Activated T-cell treated with anti-CD3 and anti-CD28 coated beads, Interleukin-2, amount 50 U/mL, for 72 hours (primary cell): ENCODE measurements around the gene ZNF169. TPM values are rescaled to one million over a fixed set of nuclear protein-coding genes. Genes with fewer than 3 reads are reported as not detected.
"Not testable (repeated sequence)": the region's sequence is repeated elsewhere in the genome, so short reads cannot be mapped to it uniquely, and the experiment has no call there.

Source experiments
- ATAC-seq, 2 donors: fragments of 150-1000 bp; cut with Tn5 transposase; replicated peaks in 1 of 2; 2 replicates each; pipeline ENCODE4 v1.10.0; 2021; ENCODE audit warnings: moderate library complexity in 2 of 2, mild to moderate bottlenecking in 1 of 2
- DNase-seq, 2 donors: peaks; one replicate each; pipeline ENCODE4 v3.0.0; 2021 to 2022; ENCODE audit warnings: mixed read lengths in 1 of 2
- H3K27ac Mint-ChIP-seq: one replicate; pipeline ENCODE4 v1.8.0; 2022; ENCODE audit warnings: mild to moderate bottlenecking, moderate library complexity, mixed read lengths
- H3K27me3 Mint-ChIP-seq: one replicate; pipeline ENCODE4 v1.8.0; 2022; ENCODE audit warnings: low read depth, mixed read lengths
- H3K36me3 Mint-ChIP-seq, 2 donors: one replicate each; pipeline ENCODE4 v1.8.0; 2022; ENCODE audit warnings: mixed read lengths in 2 of 2, mild to moderate bottlenecking in 1 of 2; ENCODE audit not compliant: insufficient read depth in 2 of 2
- H3K4me1 Mint-ChIP-seq: one replicate; pipeline ENCODE4 v1.8.0; 2022; ENCODE audit warnings: low read depth, mixed read lengths
- H3K4me3 Mint-ChIP-seq, 2 donors: one replicate each; pipeline ENCODE4 v1.8.0; 2022; ENCODE audit warnings: mild to moderate bottlenecking in 2 of 2, mixed read lengths in 2 of 2, moderate library complexity in 2 of 2
- H3K9me3 Mint-ChIP-seq, 2 donors: one replicate each; pipeline ENCODE4 v1.8.0; 2022; ENCODE audit warnings: mixed read lengths in 2 of 2
- total RNA-seq, 2 donors: library from RNA; stranded (reverse); gene quantifications; one replicate each; pipeline ENCODE4 v1.2.3, GENCODE V29; 2022

ZNF169 gene
- 1 to 10 TPM; 5.0 to 6.4 TPM for total RNA-seq

DNA sequence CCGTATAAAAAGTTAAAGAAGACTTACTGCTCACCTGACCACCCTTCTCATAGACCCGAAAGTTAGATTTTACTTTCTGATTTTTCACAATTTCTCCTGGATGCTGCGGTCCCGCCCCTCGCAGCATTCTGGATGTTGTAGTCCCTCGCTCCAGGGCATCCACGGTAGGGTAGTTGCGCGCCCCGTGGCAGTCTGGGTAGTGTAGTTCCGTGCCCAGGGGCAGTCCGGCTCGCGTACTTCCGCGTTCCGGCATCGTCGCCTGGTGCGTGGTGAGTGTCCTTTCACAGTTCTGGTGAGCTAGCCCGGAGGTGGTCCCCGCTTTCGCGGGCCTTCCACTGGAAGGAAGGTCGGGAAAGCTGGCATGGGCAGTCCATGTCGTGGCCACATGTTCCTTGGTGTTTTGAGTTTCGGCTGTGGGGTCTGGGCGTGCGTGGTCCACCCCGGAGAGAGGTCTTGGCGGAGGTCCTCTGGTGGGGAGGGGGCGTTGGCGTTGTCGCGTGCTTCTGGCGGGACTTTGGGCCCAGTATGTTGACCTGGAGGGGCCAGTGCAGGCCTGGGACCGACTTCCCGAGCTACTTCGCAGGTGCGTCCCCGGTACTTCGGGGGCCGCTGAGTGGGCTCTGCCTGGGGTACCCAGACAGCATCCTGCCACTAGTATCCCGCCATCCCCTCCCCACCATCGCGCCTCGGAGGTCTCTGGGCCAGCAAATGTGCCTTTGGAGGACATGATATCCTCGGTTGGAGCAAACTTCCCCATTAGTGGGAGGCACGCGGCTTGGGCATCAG, at the start of gene ZNF169:
TSS of gene ZNF169 (plus strand) at position 222 of the 786 bp plus-strand sequence. CDS start 19,515 bp downstream, outside the sequence.
- no peaks in the 10 kb centered on the region for H3K9me3 Mint-ChIP-seq
- H3K27ac Mint-ChIP-seq, result peak within 1 kb of the TSS; percentile 99
- peak; percentile 100 for ATAC-seq
- DNase-seq, result peak; percentile 92
- H3K27me3 Mint-ChIP-seq, result peaks cover 10% of the 10 kb centered on the region
- H3K4me1 Mint-ChIP-seq, result peaks cover 35% of the 10 kb centered on the region
- peak within 1 kb of the TSS; percentile 99 for H3K4me3 Mint-ChIP-seq
- H3K36me3 Mint-ChIP-seq, result peaks cover 4 to 12% of the 10 kb centered on the region in 2 donors

DNA sequence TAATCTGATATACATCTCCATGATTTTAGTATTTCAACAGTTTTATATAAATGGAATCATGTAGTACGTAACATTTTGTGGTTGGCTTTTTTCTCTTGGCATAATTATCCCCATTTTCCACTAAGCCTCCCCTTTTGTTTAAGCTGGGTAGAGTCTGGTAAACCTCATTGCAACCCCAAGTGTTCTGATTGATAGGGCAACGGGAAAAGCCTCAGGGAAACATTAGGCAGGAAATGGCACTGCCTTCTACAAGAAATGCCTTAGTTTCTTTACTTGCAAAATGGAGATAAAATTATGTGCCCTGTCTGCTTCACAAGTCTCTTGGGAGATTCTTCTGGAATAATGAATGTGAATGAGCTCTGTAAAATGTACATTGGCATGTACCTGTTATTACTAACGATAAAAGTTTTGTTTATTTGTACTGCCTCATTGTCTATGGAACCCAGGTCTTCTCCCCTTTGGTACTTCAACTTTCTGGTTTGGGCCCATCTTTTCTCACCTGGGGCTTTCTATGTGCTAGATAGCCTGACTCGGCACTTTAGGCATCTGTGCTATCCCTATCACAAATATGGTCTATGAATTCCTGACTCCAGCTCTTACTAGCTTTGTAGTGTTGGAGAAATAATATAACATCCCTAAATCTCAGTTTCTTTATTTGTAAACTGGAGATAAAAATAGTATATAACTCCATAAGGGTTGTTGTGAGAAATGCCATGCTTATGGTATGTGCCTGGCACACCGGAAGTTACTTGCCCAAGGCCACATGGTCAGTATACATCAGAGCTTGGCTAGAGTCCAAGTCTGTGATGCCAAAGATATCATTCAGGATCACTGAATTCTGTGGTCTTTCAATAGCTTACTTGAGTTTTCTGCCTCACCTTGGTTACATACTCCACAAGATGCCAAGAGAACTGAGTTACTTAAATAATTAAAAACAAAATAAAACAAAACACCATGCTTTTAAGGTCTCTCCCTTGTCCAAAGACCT, 48.2 kb upstream of the ZNF169 start:
- ATAC-seq, result no peak
- H3K9me3 Mint-ChIP-seq, result no peaks in the 10 kb centered on the region
- H3K4me1 Mint-ChIP-seq, result peaks cover 5% of the 10 kb centered on the region
- H3K36me3 Mint-ChIP-seq, result no peaks in the 10 kb centered on the region
- no peak overlapping the region for H3K27ac Mint-ChIP-seq
- peaks cover 6% of the 10 kb centered on the region for H3K27me3 Mint-ChIP-seq
- DNase-seq, result no peak
- H3K4me3 Mint-ChIP-seq, result no peak overlapping the region

DNA sequence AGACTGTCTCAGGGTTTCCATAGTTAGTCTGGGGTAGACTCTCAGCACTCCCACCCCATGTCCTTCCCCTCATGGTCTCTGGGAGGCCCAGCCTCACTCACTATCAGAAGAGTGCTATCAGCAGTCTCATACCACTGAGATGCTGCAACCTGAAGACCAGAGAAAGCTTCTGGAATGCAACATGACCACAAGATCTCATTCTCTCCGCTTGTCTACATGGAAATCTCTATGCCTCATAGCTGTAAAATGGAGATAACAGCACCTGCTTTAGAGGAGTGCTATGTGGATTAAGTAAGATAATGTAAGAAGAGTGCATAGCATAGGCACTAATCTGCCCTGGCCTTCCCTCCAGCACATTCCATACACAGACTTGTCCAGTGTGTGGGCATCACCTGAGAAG, 47.0 kb upstream of the ZNF169 start:
- ATAC-seq (no peak), DNase-seq (no peak)
- Mint-ChIP-seq H3K4me3 (no peak overlapping the region), H3K4me1 (peaks cover 5% of the 10 kb centered on the region), H3K27ac (no peak overlapping the region), H3K36me3 (no peaks in the 10 kb centered on the region), H3K9me3 (no peaks in the 10 kb centered on the region), H3K27me3 (peaks cover 6% of the 10 kb centered on the region)

DNA sequence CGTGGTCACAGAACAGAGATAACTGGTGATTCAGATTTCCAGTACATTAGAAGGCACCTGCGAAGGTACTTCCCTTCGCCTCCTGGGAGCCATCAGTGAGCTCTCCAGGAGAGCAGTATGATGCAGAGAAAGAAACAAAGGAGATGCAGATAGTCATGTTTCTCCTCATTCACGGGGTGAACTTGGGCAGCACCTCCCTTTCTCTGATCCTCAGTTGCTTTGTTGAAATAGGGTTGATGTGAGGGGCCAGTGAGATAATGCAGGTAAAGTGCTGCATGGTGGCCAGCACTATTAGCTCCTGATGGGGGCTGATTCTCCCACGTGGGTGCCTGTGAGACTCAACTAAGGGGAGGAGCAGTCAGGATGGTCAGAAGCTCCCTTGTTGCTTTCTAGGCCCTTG, 46.6 kb upstream of the ZNF169 start:
- peaks cover 7% of the 10 kb centered on the region for H3K27me3 Mint-ChIP-seq
- H3K4me1 Mint-ChIP-seq, result peaks cover 5% of the 10 kb centered on the region
- no peak overlapping the region for H3K27ac Mint-ChIP-seq
- H3K36me3 Mint-ChIP-seq, result no peaks in the 10 kb centered on the region
- no peak overlapping the region for H3K4me3 Mint-ChIP-seq
- ATAC-seq (no peak), DNase-seq (no peak)
- H3K9me3 Mint-ChIP-seq, result no peaks in the 10 kb centered on the region

DNA sequence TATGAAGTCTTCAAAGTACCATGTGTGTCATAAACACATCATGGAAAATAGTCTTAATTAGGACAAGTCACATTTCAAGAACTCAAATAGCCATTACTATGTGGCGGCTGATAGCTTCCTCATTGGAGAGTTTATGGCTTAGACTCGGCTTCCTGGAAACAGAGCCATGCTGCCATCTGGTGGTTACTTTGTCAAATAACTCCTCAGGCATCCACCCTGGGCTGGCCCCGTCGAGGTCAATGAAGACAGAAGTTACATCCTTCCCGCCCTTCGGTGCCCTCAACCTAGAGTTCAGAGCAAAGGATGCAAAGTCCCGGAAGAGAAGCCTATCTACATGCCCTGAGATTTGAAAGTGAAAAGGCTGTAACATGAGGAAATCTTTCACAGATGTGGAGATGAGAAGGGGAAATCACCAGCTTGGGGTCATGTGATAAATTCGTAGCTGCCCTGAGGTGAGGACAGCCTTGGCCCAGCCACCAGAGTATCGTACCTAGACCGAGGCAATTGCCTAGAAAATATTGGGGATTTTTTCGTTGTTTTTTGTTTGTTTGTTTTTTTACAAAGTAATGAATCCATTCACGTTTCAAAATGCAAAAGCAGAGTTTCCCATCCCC, 45.5 kb upstream of the ZNF169 start:
- Mint-ChIP-seq H3K9me3 (no peaks in the 10 kb centered on the region), H3K27me3 (peaks cover 15% of the 10 kb centered on the region), H3K27ac (no peak overlapping the region), H3K36me3 (no peaks in the 10 kb centered on the region), H3K4me1 (peaks cover 5% of the 10 kb centered on the region), H3K4me3 (peak overlapping the region; percentile 57 to 77)
- ATAC-seq, result peak; percentile 98
- DNase-seq, result peak; percentile 70 to 81

DNA sequence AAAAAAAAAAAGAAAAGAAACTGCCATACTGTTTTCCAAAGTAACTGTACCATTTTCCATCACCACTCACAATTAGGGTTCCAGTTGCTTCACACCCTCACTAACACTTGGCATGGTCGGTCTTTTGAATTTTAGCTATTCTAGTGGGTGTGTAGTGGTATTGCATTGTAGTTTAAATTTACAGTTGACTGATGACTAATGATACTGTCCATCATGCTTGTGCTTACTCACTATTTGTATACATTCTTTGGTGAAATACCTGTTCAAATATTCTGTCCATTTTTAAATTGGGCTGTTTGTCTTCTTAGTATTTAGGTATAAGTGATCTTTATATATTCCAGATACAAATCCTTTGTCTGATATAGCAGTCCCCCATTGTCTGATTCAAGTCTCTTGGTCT, 36.2 kb upstream of the ZNF169 start:
- DNase-seq (no peak), ATAC-seq (no peak)
- H3K9me3 Mint-ChIP-seq, result peaks cover 1 to 2% of the 10 kb centered on the region in 2 donors
- H3K27ac Mint-ChIP-seq, result no peak overlapping the region
- no peak overlapping the region for H3K4me3 Mint-ChIP-seq
- no peaks in the 10 kb centered on the region for H3K4me1 Mint-ChIP-seq
- peaks cover 22% of the 10 kb centered on the region for H3K27me3 Mint-ChIP-seq
- H3K36me3 Mint-ChIP-seq, result peaks cover 0 to 1% of the 10 kb centered on the region in 2 donors

DNA sequence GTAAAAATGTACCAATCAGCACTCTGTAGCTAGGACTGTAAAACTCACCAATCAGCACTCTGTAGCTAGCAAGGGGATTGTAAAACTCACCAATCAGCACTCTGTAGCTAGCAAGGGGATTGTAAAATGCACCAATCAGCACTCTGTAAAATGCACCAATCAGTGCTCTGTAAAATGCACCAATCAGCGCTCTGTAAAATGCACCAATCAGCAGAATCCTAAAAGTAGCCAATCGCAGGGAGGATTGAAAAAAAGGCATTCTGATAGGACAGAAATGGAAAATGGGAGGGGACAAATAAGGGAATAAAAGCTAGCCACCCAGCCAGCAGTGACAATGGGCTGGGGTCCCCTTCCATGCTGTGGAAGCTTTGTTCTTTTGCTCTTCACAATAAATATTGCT, 33.7 kb upstream of the ZNF169 start:
- H3K36me3 Mint-ChIP-seq, ATAC-seq, H3K27ac Mint-ChIP-seq, H3K4me3 Mint-ChIP-seq, DNase-seq, H3K9me3 Mint-ChIP-seq, H3K4me1 Mint-ChIP-seq: not testable (repeated sequence)
- H3K27me3 Mint-ChIP-seq, result peaks cover 26% of the 10 kb centered on the region

DNA sequence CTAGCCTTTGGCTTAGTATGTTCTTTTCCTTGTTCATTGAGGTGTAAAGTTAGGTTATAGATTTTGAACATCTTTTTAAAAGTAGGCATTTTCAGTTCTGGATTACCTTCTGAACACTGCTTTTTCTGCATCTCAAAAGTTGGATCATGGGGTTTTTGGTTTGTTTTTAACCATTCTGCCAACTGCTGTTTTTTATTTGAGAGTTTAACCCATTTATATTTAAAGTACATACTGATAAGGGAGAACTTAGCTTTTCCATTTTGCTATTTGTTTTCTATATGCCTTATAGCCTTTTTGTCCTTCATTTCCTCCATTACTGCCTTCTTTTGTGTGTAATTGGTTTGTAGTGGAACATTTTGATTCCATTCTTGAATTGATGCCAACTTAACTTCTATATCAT, 30.5 kb upstream of the ZNF169 start:
- Mint-ChIP-seq H3K9me3 (peaks cover 4 to 6% of the 10 kb centered on the region in 2 donors), H3K27me3 (peaks cover 20% of the 10 kb centered on the region), H3K36me3 (peaks cover 3% of the 10 kb centered on the region in 2 donors), H3K27ac (no peak overlapping the region), H3K4me3 (no peak overlapping the region), H3K4me1 (no peaks in the 10 kb centered on the region)
- DNase-seq (no peak), ATAC-seq (no peak)

DNA sequence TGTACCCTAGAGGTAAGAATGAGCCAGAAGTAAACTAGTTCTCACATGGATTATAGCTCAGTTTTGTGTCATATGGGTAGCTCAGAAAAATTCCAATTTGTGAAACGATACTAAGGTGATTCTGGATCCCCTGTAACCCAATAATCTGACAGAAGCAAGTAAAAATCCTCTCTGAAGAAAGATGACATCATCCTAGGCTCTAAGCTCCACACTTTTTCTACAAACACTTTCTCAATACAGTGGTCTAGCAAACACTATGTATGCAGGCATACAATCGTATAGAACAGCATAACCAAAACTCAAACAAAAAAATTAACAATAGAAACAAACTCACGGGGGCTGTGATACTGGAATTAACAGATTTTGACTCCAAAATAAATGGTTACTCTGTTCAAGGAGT, 26.7 kb upstream of the ZNF169 start:
- Mint-ChIP-seq H3K36me3 (peaks cover 1 to 3% of the 10 kb centered on the region in 2 donors), H3K27ac (no peak overlapping the region), H3K4me1 (no peaks in the 10 kb centered on the region), H3K27me3 (peaks cover 20% of the 10 kb centered on the region), H3K9me3 (peaks cover 2 to 4% of the 10 kb centered on the region in 2 donors), H3K4me3 (no peak overlapping the region)
- ATAC-seq (no peak), DNase-seq (no peak)

DNA sequence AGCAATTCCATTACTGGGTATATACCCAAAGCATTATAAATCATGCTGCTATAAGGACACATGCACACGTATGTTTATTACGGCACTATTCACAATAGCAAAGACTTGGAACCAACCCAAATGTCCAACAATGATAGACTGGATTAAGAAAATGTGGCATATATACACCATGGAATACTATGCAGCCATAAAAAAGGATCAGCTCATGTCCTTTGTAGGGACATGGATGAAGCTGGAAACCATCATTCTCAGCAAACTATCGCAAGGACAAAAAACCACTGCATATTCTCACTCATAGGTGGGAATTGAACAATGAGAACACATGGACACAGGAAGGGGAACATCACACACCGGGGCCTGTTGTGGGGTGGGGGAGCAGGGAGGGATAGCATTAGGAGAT, 18.0 kb upstream of the ZNF169 start:
- not testable (repeated sequence) for H3K27ac Mint-ChIP-seq

DNA sequence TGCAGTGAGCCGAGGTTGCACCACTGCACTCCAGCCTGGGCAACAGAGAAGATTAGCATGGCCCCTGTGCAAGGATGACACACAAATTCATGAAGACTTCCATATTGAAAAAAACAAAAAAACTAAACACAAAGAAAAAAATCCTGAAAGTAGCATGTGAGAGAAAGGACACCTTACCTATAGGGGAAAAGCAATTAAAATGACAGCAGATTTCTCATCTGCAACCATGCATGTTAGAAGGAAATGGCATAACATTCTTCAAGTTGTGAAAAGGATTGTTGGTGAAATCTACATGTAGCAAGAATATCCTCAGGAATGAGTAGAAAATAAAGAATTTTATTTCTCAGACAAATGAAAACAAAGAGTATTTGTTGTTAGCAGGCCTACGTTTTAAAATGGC, 13.4 kb upstream of the ZNF169 start:
- Mint-ChIP-seq H3K36me3 (no peaks in the 10 kb centered on the region), H3K4me3 (no peak overlapping the region), H3K27ac (no peak overlapping the region), H3K9me3 (peaks cover 0 to 2% of the 10 kb centered on the region in 2 donors), H3K27me3 (peaks cover 8% of the 10 kb centered on the region), H3K4me1 (peaks cover 11% of the 10 kb centered on the region)
- DNase-seq (no peak), ATAC-seq (no peak)

More for the DNA sequence above, 18.0 kb upstream of the ZNF169 start:
- H3K4me3 Mint-ChIP-seq, H3K27me3 Mint-ChIP-seq, H3K4me1 Mint-ChIP-seq, H3K9me3 Mint-ChIP-seq, DNase-seq, ATAC-seq, H3K36me3 Mint-ChIP-seq: not testable (repeated sequence)

DNA sequence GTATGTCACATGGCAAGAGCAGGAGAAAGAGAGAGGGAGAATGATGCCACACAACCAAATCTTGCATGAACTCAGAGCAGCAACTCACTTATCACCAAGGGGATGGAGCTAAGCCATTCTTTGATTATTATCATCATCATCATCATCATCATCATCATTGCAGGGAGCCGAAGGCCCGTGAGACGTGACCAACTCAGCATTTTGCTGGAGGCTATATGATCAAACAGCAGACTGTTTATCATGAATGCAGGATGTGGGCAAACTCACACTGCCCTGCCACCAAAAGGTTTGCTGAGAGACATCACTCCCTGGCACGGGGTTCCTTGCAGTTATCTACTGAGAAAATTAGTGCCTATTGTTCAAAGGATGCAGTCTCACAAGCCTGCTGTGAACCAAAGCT, 8.6 kb upstream of the ZNF169 start:
- DNase-seq (peak in 1 of 2 donors; percentile 3), ATAC-seq (peak in 1 of 2 donors; percentile 45)
- Mint-ChIP-seq H3K27me3 (no peaks in the 10 kb centered on the region), H3K9me3 (no peaks in the 10 kb centered on the region), H3K4me1 (peaks cover 14% of the 10 kb centered on the region), H3K36me3 (no peaks in the 10 kb centered on the region), H3K27ac (peak overlapping the region; percentile 34), H3K4me3 (peak overlapping the region in 1 of 2 donors; percentile 10)

DNA sequence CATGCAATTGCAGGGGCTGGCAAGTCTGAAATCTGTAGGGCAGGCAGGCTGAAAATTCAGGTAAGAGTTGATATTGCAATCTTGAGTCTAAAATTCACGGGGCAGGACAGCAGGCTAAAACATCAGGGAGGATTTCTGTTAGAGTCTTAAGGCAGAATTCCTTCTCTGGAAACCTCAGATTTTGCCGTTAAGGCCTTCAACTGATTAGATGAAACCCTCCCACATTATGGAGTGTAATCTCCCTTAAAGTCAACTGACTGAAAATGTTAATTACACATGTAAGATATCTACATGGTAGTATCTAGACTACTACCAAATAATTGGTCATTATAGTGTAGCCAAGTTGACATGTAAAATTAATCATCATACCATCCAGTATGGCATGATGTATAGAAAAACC, 3.1 kb upstream of the ZNF169 start:
- peaks cover 18% of the 10 kb centered on the region for H3K4me1 Mint-ChIP-seq
- H3K9me3 Mint-ChIP-seq, result no peaks in the 10 kb centered on the region
- H3K27ac Mint-ChIP-seq, result no peak overlapping the region
- ATAC-seq, result no peak
- peaks cover 10% of the 10 kb centered on the region for H3K27me3 Mint-ChIP-seq
- peaks cover 3 to 4% of the 10 kb centered on the region in 2 donors for H3K36me3 Mint-ChIP-seq
- no peak for DNase-seq
- no peak overlapping the region for H3K4me3 Mint-ChIP-seq
